Chondrocyte (in vitro differentiated cells): ENCODE results near the gene APBA1. TPM values are rescaled to one million over a fixed set of nuclear protein-coding genes. Genes with fewer than 3 reads are reported as not detected.

Source experiments
- DNase-seq: peaks from one replicate; pipeline ENCODE4 v3.0.0; 2021; ENCODE audit warnings: mixed read lengths, low spot score
- H3K27ac Mint-ChIP-seq: one replicate; pipeline ENCODE4 v1.8.0; 2021; ENCODE audit warnings: mild to moderate bottlenecking, moderate library complexity, mixed read lengths; ENCODE audit not compliant: unreplicated experiment
- H3K27me3 Mint-ChIP-seq: 2 replicates; pipeline ENCODE4 v1.8.0; 2021; ENCODE audit warnings: low read depth, mixed read lengths
- H3K36me3 Mint-ChIP-seq: 2 replicates; pipeline ENCODE4 v1.8.0; 2021; ENCODE audit warnings: low read depth, mixed read lengths
- H3K4me1 Mint-ChIP-seq: 2 replicates; pipeline ENCODE4 v1.8.0; 2021; ENCODE audit warnings: low read depth, mild to moderate bottlenecking, mixed read lengths
- H3K4me3 Mint-ChIP-seq: one replicate; pipeline ENCODE4 v1.8.0; 2021; ENCODE audit warnings: mild to moderate bottlenecking, moderate library complexity, mixed read lengths; ENCODE audit not compliant: unreplicated experiment
- H3K9me3 Mint-ChIP-seq: 2 replicates; pipeline ENCODE4 v1.8.0; 2021; ENCODE audit warnings: low read depth, mixed read lengths
- CTCF ChIP-seq: fragments of 200-600 bp; sonication (generic); IDR thresholded peaks from 2 replicates; pipeline ENCODE4 v1.5.0; 2021; ENCODE audit warnings: antibody characterized with exemption, mild to moderate bottlenecking, moderate library complexity
- total RNA-seq: library from RNA; stranded (reverse); gene quantifications from 3 replicates; pipeline ENCODE4 v1.2.1, GENCODE V29; 2021

The APBA1 gene
- total RNA-seq, 1 donor from 2014 or later: 12.3 TPM

GRCh38 chr9:69392826-69393225, 279.3 kb downstream of the APBA1 start:
- H3K27me3 Mint-ChIP-seq: peaks cover 2% of the 10 kb centered on the region
- H3K4me3 Mint-ChIP-seq: no peak overlapping the region
- no peaks in the 10 kb centered on the region for H3K9me3 Mint-ChIP-seq
- TF ChIP-seq CTCF: no peak
- DNase-seq: no peak
- peaks cover 24% of the 10 kb centered on the region for H3K4me1 Mint-ChIP-seq
- H3K27ac Mint-ChIP-seq: no peak overlapping the region
- peaks cover 8% of the 10 kb centered on the region for H3K36me3 Mint-ChIP-seq

- H3K4me3 Mint-ChIP-seq: no peak overlapping the region
- H3K36me3 Mint-ChIP-seq: peaks cover 8% of the 10 kb centered on the region
- peaks cover 16% of the 10 kb centered on the region for H3K4me1 Mint-ChIP-seq
- H3K9me3 Mint-ChIP-seq: no peaks in the 10 kb centered on the region
- peaks cover 2% of the 10 kb centered on the region for H3K27me3 Mint-ChIP-seq
- TF ChIP-seq CTCF: no peak
- H3K27ac Mint-ChIP-seq: no peak overlapping the region
- no peak for DNase-seq
Measured at GRCh38 chr9:69391946-69392345, 280.2 kb downstream of the APBA1 start.

GRCh38 chr9:69391487-69391886, 280.7 kb downstream of the APBA1 start:
- Mint-ChIP-seq H3K36me3 (peaks cover 8% of the 10 kb centered on the region), H3K4me3 (no peak overlapping the region), H3K27ac (no peak overlapping the region), H3K4me1 (peaks cover 16% of the 10 kb centered on the region), H3K9me3 (no peaks in the 10 kb centered on the region), H3K27me3 (peaks cover 2% of the 10 kb centered on the region)
- DNase-seq: no peak
- no peak for TF ChIP-seq CTCF

- TF ChIP-seq CTCF: no peak
- Mint-ChIP-seq H3K4me3 (no peak overlapping the region), H3K9me3 (no peaks in the 10 kb centered on the region), H3K27me3 (peaks cover 2% of the 10 kb centered on the region), H3K36me3 (peaks cover 8% of the 10 kb centered on the region), H3K4me1 (peaks cover 16% of the 10 kb centered on the region), H3K27ac (no peak overlapping the region)
- no peak for DNase-seq
Measured at GRCh38 chr9:69389437-69389995, 282.7 kb downstream of the APBA1 start.

GRCh38 chr9:69388596-69388995, 283.6 kb downstream of the APBA1 start:
- peaks cover 16% of the 10 kb centered on the region for H3K4me1 Mint-ChIP-seq
- H3K27me3 Mint-ChIP-seq: peaks cover 2% of the 10 kb centered on the region
- DNase-seq: no peak
- peaks cover 8% of the 10 kb centered on the region for H3K36me3 Mint-ChIP-seq
- no peak overlapping the region for H3K4me3 Mint-ChIP-seq
- no peak overlapping the region for H3K27ac Mint-ChIP-seq
- no peak for TF ChIP-seq CTCF
- H3K9me3 Mint-ChIP-seq: no peaks in the 10 kb centered on the region
